Esophagus squamous epithelium (tissue), 4 donors: Measurements from ENCODE around the gene ARL6.

ENCODE experiments used
- POLR2A ChIP-seq, 4 donors: fragments of 450-650 bp; IDR thresholded peaks; one replicate each; pipeline ENCODE4 v1.6.1; 2017; ENCODE audit warnings: antibody characterized with exemption in 4 of 4, mild to moderate bottlenecking in 4 of 4, moderate library complexity in 3 of 4
- TF ChIP-seq, protein P1 (sequence below), 6 experiments: fragments of 450-650 bp in 4 of 6; fragments of 200-600 bp in 2 of 6; sonication (generic) in 2 of 6; IDR thresholded peaks; one replicate each; pipeline ENCODE4 v1.5.1; 2016 to 2019; ENCODE audit warnings: antibody characterized with exemption in 6 of 6, mild to moderate bottlenecking in 4 of 6, moderate library complexity in 4 of 6

DNA sequence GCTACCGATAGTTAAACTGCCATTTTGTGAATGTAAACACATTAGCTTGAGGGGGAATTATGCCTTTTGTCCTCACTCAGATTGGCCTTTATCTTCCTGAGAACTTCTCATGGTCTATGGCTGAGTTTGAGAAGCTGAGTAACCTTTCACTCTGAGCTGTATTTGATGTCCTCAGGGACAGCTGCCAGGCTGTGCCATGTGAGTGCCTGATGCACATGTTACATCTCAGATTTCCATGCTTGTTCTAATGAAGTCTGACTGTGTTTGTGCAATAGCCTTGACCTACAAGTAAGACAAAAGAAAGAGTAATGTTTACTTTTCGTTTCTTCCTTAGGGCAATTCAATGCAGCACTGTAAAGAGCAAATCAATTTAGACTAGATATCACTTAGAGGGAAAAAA, 44.1 kb upstream of the ARL6 start:
- TF ChIP-seq POLR2A (IDR thresholded peaks at IDR 0.05), result no peak
- TF ChIP-seq, protein P1, sequence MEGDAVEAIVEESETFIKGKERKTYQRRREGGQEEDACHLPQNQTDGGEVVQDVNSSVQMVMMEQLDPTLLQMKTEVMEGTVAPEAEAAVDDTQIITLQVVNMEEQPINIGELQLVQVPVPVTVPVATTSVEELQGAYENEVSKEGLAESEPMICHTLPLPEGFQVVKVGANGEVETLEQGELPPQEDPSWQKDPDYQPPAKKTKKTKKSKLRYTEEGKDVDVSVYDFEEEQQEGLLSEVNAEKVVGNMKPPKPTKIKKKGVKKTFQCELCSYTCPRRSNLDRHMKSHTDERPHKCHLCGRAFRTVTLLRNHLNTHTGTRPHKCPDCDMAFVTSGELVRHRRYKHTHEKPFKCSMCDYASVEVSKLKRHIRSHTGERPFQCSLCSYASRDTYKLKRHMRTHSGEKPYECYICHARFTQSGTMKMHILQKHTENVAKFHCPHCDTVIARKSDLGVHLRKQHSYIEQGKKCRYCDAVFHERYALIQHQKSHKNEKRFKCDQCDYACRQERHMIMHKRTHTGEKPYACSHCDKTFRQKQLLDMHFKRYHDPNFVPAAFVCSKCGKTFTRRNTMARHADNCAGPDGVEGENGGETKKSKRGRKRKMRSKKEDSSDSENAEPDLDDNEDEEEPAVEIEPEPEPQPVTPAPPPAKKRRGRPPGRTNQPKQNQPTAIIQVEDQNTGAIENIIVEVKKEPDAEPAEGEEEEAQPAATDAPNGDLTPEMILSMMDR (IDR thresholded peaks at IDR 0.05), result no peak
